ENCODE measurements around the gene CD37. TPM values are rescaled to one million over a fixed set of nuclear protein-coding genes. Genes with fewer than 3 reads are reported as not detected.
"Not testable (repeated sequence)": the region's sequence is repeated elsewhere in the genome, so short reads cannot be mapped to it uniquely, and the experiment has no call there.

CD37 gene
- total RNA-seq, result 100 to 1,000 TPM in 2 of 3 donors, 10 to 100 TPM in 1; 99.6 to 116 (median 106) TPM

- Mint-ChIP-seq H3K36me3 (ENCODE audit: insufficient read depth) (peaks cover 14% of the 10 kb centered on the region), H3K4me3 (peak within 1 kb of the TSS; percentile 98), H3K4me1 (ENCODE audit: low read depth) (peaks cover 73% of the 10 kb centered on the region), H3K9me3 (no peaks in the 10 kb centered on the region), H3K27me3 (ENCODE audit: low read depth) (no peaks in the 10 kb centered on the region)
- peak; percentile 57 for ATAC-seq
- DNase-seq, result peak; percentile 45
Measured at GRCh38 chr19:49335071-49335783, at the start of gene CD37. TSS of gene CD37 (plus strand) at chr19:49335406. CDS start at chr19:49335541, 135 bp downstream.

- no peak overlapping the region for H3K4me3 Mint-ChIP-seq
- ATAC-seq, result no peak
- no peaks in the 10 kb centered on the region for H3K36me3 Mint-ChIP-seq (ENCODE audit: insufficient read depth)
- H3K9me3 Mint-ChIP-seq, result no peaks in the 10 kb centered on the region
- no peaks in the 10 kb centered on the region for H3K4me1 Mint-ChIP-seq (ENCODE audit: low read depth)
- DNase-seq, result no peak
- peaks cover 3% of the 10 kb centered on the region for H3K27me3 Mint-ChIP-seq (ENCODE audit: low read depth)
Measured at GRCh38 chr19:49287141-49287770, 48.0 kb upstream of the CD37 start.

GRCh38 chr19:49288205-49288604, 47.0 kb upstream of the CD37 start:
- H3K4me3 Mint-ChIP-seq; DNase-seq; H3K9me3 Mint-ChIP-seq; H3K4me1 Mint-ChIP-seq (ENCODE audit: low read depth); H3K27me3 Mint-ChIP-seq (ENCODE audit: low read depth); H3K36me3 Mint-ChIP-seq (ENCODE audit: insufficient read depth); ATAC-seq: not testable (repeated sequence)

GRCh38 chr19:49289286-49289685, 45.9 kb upstream of the CD37 start:
- DNase-seq; ATAC-seq; H3K9me3 Mint-ChIP-seq; H3K36me3 Mint-ChIP-seq (ENCODE audit: insufficient read depth); H3K4me1 Mint-ChIP-seq (ENCODE audit: low read depth); H3K27me3 Mint-ChIP-seq (ENCODE audit: low read depth); H3K4me3 Mint-ChIP-seq: not testable (repeated sequence)

GRCh38 chr19:49290517-49290916, 44.7 kb upstream of the CD37 start:
- no peak overlapping the region for H3K4me3 Mint-ChIP-seq
- DNase-seq (no peak), ATAC-seq (no peak)
- peaks cover 3% of the 10 kb centered on the region for H3K36me3 Mint-ChIP-seq (ENCODE audit: insufficient read depth)
- no peaks in the 10 kb centered on the region for H3K9me3 Mint-ChIP-seq
- H3K4me1 Mint-ChIP-seq (ENCODE audit: low read depth), result no peaks in the 10 kb centered on the region
- no peaks in the 10 kb centered on the region for H3K27me3 Mint-ChIP-seq (ENCODE audit: low read depth)

- Mint-ChIP-seq H3K9me3 (no peaks in the 10 kb centered on the region), H3K27me3 (ENCODE audit: low read depth) (no peaks in the 10 kb centered on the region), H3K36me3 (ENCODE audit: insufficient read depth) (peaks cover 3% of the 10 kb centered on the region), H3K4me3 (no peak overlapping the region), H3K4me1 (ENCODE audit: low read depth) (no peaks in the 10 kb centered on the region)
- no peak for ATAC-seq
- DNase-seq, result no peak
Measured at GRCh38 chr19:49294401-49294800, 40.8 kb upstream of the CD37 start.

- Mint-ChIP-seq H3K4me1 (ENCODE audit: low read depth) (peaks cover under 1% of the 10 kb centered on the region), H3K9me3 (no peaks in the 10 kb centered on the region), H3K36me3 (ENCODE audit: insufficient read depth) (peaks cover 3% of the 10 kb centered on the region), H3K4me3 (no peak overlapping the region), H3K27me3 (ENCODE audit: low read depth) (no peaks in the 10 kb centered on the region)
- DNase-seq (no peak), ATAC-seq (no peak)
Measured at GRCh38 chr19:49295208-49295880, 39.9 kb upstream of the CD37 start.

GRCh38 chr19:49297403-49297802, 37.8 kb upstream of the CD37 start:
- peaks cover under 1% of the 10 kb centered on the region for H3K9me3 Mint-ChIP-seq
- ATAC-seq (no peak), DNase-seq (no peak)
- peaks cover 5% of the 10 kb centered on the region for H3K4me1 Mint-ChIP-seq (ENCODE audit: low read depth)
- H3K27me3 Mint-ChIP-seq (ENCODE audit: low read depth), result no peaks in the 10 kb centered on the region
- H3K36me3 Mint-ChIP-seq (ENCODE audit: insufficient read depth), result peaks cover 3% of the 10 kb centered on the region
- H3K4me3 Mint-ChIP-seq, result no peak overlapping the region

GRCh38 chr19:49298653-49299052, 36.6 kb upstream of the CD37 start:
- not testable (repeated sequence) for H3K27me3 Mint-ChIP-seq (ENCODE audit: low read depth); DNase-seq; H3K4me3 Mint-ChIP-seq; ATAC-seq; H3K4me1 Mint-ChIP-seq (ENCODE audit: low read depth); H3K36me3 Mint-ChIP-seq (ENCODE audit: insufficient read depth); H3K9me3 Mint-ChIP-seq

GRCh38 chr19:49301165-49301865, 33.9 kb upstream of the CD37 start:
- ATAC-seq (peak; percentile 97 to 100), DNase-seq (peak; percentile 77)
- H3K4me1 Mint-ChIP-seq (ENCODE audit: low read depth), result peaks cover 5% of the 10 kb centered on the region
- peaks cover 6% of the 10 kb centered on the region for H3K36me3 Mint-ChIP-seq (ENCODE audit: insufficient read depth)
- peaks cover 8% of the 10 kb centered on the region for H3K9me3 Mint-ChIP-seq
- no peak overlapping the region for H3K4me3 Mint-ChIP-seq
- H3K27me3 Mint-ChIP-seq (ENCODE audit: low read depth), result no peaks in the 10 kb centered on the region

- ATAC-seq (no peak), DNase-seq (no peak)
- Mint-ChIP-seq H3K36me3 (ENCODE audit: insufficient read depth) (peaks cover 6% of the 10 kb centered on the region), H3K4me3 (no peak overlapping the region), H3K27me3 (ENCODE audit: low read depth) (no peaks in the 10 kb centered on the region), H3K9me3 (peaks cover 8% of the 10 kb centered on the region), H3K4me1 (ENCODE audit: low read depth) (peaks cover 5% of the 10 kb centered on the region)
Measured at GRCh38 chr19:49301866-49302252, 33.3 kb upstream of the CD37 start.

- ATAC-seq, H3K9me3 Mint-ChIP-seq, DNase-seq: not testable (repeated sequence)
Measured at GRCh38 chr19:49306734-49307133, 28.5 kb upstream of the CD37 start.

GRCh38 chr19:49309087-49309486, 26.1 kb upstream of the CD37 start:
- no peaks in the 10 kb centered on the region for H3K9me3 Mint-ChIP-seq
- ATAC-seq (no peak), DNase-seq (no peak)
- H3K27me3 Mint-ChIP-seq (ENCODE audit: low read depth), result no peaks in the 10 kb centered on the region
- H3K4me1 Mint-ChIP-seq (ENCODE audit: low read depth), result no peaks in the 10 kb centered on the region
- peaks cover 25% of the 10 kb centered on the region for H3K36me3 Mint-ChIP-seq (ENCODE audit: insufficient read depth)
- H3K4me3 Mint-ChIP-seq, result no peak overlapping the region

More at GRCh38 chr19:49306734-49307133, 28.5 kb upstream of the CD37 start:
- not testable (repeated sequence) for H3K4me1 Mint-ChIP-seq (ENCODE audit: low read depth); H3K4me3 Mint-ChIP-seq; H3K27me3 Mint-ChIP-seq (ENCODE audit: low read depth)
- peaks cover 26% of the 10 kb centered on the region for H3K36me3 Mint-ChIP-seq (ENCODE audit: insufficient read depth)

- H3K9me3 Mint-ChIP-seq, result peaks cover 10% of the 10 kb centered on the region
Measured at GRCh38 chr19:49315111-49315510, 20.1 kb upstream of the CD37 start.

More at GRCh38 chr19:49315111-49315510, 20.1 kb upstream of the CD37 start:
- ATAC-seq (no peak), DNase-seq (no peak)
- peaks cover 7% of the 10 kb centered on the region for H3K4me1 Mint-ChIP-seq (ENCODE audit: low read depth)
- peaks cover 44% of the 10 kb centered on the region for H3K36me3 Mint-ChIP-seq (ENCODE audit: insufficient read depth)
- no peak overlapping the region for H3K4me3 Mint-ChIP-seq
- no peaks in the 10 kb centered on the region for H3K27me3 Mint-ChIP-seq (ENCODE audit: low read depth)
